ENCODE data around the gene MRPL39.

- TF ChIP-seq CREB5 (CRISPR knock-in tag; IDR thresholded peaks at IDR 0.05; ENCODE audit: low read depth) (no peak), PATZ1 (CRISPR knock-in tag; IDR thresholded peaks at IDR 0.05; ENCODE audit: borderline replicate concordance) (no peak), POU6F1 (CRISPR knock-in tag; IDR thresholded peaks at IDR 0.05; ENCODE audit: borderline replicate concordance, low read depth) (no peak)
These were observed 49.1 kb upstream of the MRPL39 start for GRCh38 chr21:25656412-25656811.

Data from SK-N-SH treated with all-trans-retinoic acid at 6 μM for 48 hours (cell line).